ENCODE results near the gene SLC19A1.

SLC19A1 gene

DNA sequence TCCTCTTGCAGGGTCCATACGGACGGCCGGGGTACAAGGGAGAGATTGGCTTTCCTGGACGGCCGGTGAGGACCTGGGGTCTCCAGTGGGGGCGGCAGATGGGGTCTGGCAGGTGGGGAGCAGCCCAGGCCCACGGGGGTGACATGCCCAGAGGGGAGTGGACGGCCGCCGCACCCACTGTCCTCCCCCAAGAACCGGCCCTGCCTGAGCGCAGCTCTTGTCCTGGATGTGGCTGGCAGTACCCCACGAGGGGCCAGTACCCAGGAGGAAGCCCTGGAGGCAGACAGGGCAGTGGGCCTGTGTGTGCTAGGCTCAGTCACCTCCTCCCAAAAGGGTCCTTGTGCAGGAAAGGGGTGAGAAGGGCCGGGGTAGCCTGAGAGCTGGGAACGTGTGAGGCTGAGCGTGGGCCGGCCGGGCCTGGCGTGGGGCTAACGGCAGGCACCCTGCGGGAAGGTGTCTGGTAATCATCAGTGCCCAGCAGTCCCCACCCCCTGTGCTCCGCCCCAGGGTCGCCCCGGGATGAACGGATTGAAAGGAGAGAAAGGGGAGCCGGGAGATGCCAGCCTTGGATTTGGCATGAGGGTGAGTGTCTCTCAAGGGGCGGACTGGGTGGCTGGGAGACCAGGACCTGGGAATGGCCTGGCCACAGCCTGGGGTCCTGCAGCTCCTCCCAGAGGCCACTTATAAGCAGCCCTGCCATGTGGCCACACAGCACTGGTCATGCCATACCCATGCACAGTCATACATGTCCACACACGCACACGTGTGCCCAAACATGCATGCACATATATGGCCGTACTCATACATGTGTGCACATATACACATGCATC lies 47.2 kb downstream of the SLC19A1 start:
- H3K9me3 ChIP-seq (ENCODE audit: control insufficient read depth, insufficient read depth, low read length) = no peaks in the 10 kb centered on the region
- no peaks in the 10 kb centered on the region for H3K27me3 ChIP-seq (ENCODE audit: control insufficient read depth, insufficient read depth, low read length)
- no peak overlapping the region for H3K27ac ChIP-seq (ENCODE audit: low read length)
- no peak for DNase-seq (ENCODE audit: low read depth, low spot score)
- peaks cover 79% of the 10 kb centered on the region for H3K36me3 ChIP-seq (ENCODE audit: control insufficient read depth, insufficient read depth, low read length)
- WGBS (ENCODE audit: insufficient coverage, insufficient read length) = no CpG with 5 or more reads among the region's 30 CpGs
- no peak overlapping the region for H3K4me3 ChIP-seq (ENCODE audit: low read length)
- H3K4me1 ChIP-seq (ENCODE audit: control insufficient read depth, insufficient read depth, low read length) = no peaks in the 10 kb centered on the region; the same call in 1 of the 2 replicates

DNA sequence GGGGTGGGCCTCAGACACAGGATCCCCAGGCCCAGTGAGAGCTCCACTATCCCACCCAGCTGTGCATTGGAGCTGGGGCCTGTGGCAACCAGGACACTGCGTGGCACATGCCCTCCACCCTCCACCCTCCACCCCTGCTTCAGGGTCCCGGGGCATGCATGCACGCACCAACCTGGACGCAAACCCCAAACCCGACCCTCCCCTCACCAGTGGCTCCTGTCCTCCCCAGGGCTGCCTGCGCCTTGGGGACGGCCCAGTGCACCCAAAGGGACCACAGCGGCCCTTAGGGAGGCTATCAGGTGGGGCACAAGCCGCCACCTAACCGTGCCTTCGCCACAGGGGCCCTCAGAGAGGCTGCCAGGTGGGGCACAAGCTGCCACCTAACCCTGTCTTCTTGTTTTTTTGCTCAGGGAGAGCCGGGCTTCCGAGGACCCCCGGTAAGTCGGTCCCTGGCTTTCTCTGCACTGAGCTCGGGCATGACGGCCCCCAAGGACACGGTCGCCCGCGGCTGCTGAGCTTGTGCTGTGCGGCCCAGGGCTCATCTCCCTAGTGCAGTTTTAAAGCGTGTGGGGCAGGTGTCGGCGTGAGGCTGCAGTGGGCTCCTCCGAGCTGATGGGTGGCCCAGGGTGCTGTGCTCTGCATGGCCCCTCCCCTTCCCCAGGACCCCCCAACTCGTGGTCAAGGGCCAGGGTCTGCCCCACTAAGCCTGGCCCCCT lies 47.9 kb downstream of the SLC19A1 start:
- Histone ChIP-seq H3K9me3 (ENCODE audit: control insufficient read depth, insufficient read depth, low read length) (no peaks in the 10 kb centered on the region), H3K4me3 (ENCODE audit: low read length) (no peak overlapping the region), H3K4me1 (ENCODE audit: control insufficient read depth, insufficient read depth, low read length) (peaks cover 3% of the 10 kb centered on the region; the same call in 1 of the 2 replicates), H3K36me3 (ENCODE audit: control insufficient read depth, insufficient read depth, low read length) (peaks cover 75% of the 10 kb centered on the region), H3K27me3 (ENCODE audit: control insufficient read depth, insufficient read depth, low read length) (no peaks in the 10 kb centered on the region), H3K27ac (ENCODE audit: low read length) (no peak overlapping the region)
- WGBS (ENCODE audit: insufficient coverage, insufficient read length) = no CpG with 5 or more reads among the region's 27 CpGs
- no peak for DNase-seq (ENCODE audit: low read depth, low spot score)

GRCh38 chr21:45493401-45494001 lies 48.7 kb downstream of the SLC19A1 start:
- H3K36me3 ChIP-seq (ENCODE audit: control insufficient read depth, insufficient read depth, low read length) = peaks cover 67% of the 10 kb centered on the region
- no peak for DNase-seq (ENCODE audit: low read depth, low spot score)
- WGBS (ENCODE audit: insufficient coverage, insufficient read length) = no CpG with 5 or more reads among the region's 21 CpGs
- H3K4me1 ChIP-seq (ENCODE audit: control insufficient read depth, insufficient read depth, low read length) = peaks cover 5% of the 10 kb centered on the region; the same call in 1 of the 2 replicates
- no peak overlapping the region for H3K27ac ChIP-seq (ENCODE audit: low read length)
- H3K9me3 ChIP-seq (ENCODE audit: control insufficient read depth, insufficient read depth, low read length) = no peaks in the 10 kb centered on the region
- H3K4me3 ChIP-seq (ENCODE audit: low read length) = no peak overlapping the region
- H3K27me3 ChIP-seq (ENCODE audit: control insufficient read depth, insufficient read depth, low read length) = no peaks in the 10 kb centered on the region

- no peak overlapping the region for H3K4me3 ChIP-seq (ENCODE audit: low read length)
- H3K4me1 ChIP-seq (ENCODE audit: control insufficient read depth, insufficient read depth, low read length) = peaks cover 5% of the 10 kb centered on the region; the same call in 1 of the 2 replicates
- no peaks in the 10 kb centered on the region for H3K9me3 ChIP-seq (ENCODE audit: control insufficient read depth, insufficient read depth, low read length)
- H3K36me3 ChIP-seq (ENCODE audit: control insufficient read depth, insufficient read depth, low read length) = peaks cover 61% of the 10 kb centered on the region
- no peak overlapping the region for H3K27ac ChIP-seq (ENCODE audit: low read length)
- no peaks in the 10 kb centered on the region for H3K27me3 ChIP-seq (ENCODE audit: control insufficient read depth, insufficient read depth, low read length)
- no CpG with 5 or more reads among the region's 20 CpGs for WGBS (ENCODE audit: insufficient coverage, insufficient read length)
- DNase-seq (ENCODE audit: low read depth, low spot score) = no peak
Observed at GRCh38 chr21:45492765-45493164, 49.5 kb downstream of the SLC19A1 start.

DNA sequence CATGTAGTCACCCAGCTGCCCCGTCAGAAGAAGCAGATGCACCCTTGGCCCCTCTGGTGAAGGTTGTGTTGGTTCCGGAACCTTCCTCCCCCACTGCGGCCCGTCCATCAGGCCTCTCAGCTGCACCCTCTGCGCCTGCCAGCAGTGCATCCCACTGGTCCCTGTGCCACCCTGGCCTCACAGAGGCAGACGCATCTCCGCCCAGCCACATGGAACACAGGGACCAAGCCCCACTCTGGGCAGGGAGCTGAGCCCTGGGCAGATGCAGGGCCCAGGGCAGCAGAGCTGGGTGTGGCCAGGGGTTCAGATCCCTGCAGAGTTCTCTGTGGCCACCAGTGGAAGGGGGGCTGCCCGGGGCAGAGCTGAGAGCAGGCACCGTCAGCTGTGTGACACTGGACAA lies 50.6 kb downstream of the SLC19A1 start:
- Histone ChIP-seq H3K27ac (ENCODE audit: low read length) (no peak overlapping the region), H3K9me3 (ENCODE audit: control insufficient read depth, insufficient read depth, low read length) (no peaks in the 10 kb centered on the region), H3K4me1 (ENCODE audit: control insufficient read depth, insufficient read depth, low read length) (peaks cover 5% of the 10 kb centered on the region; the same call in 1 of the 2 replicates), H3K27me3 (ENCODE audit: control insufficient read depth, insufficient read depth, low read length) (no peaks in the 10 kb centered on the region), H3K4me3 (ENCODE audit: low read length) (no peak overlapping the region), H3K36me3 (ENCODE audit: control insufficient read depth, insufficient read depth, low read length) (peaks cover 54% of the 10 kb centered on the region)
- WGBS (ENCODE audit: insufficient coverage, insufficient read length) = no CpG with 5 or more reads among the region's 9 CpGs
- no peak for DNase-seq (ENCODE audit: low read depth, low spot score)

DNA sequence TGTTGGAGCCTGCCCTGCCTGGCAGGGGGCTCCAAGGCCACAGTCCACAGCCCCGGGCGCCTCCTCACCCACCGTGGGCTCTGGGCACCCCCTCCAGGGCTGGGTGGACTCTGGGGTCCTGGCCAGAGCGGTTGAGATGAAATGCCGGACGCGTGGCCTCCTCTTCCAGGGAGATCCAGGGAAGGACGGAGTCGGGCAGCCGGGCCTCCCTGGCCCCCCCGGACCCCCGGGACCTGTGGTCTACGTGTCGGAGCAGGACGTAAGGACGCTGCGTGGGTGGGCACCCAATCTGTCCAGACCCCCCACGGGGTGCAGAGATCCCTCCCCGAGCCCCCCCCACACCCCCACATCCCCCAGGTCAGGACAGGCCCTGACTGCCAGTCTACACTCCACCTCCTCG lies 51.2 kb downstream of the SLC19A1 start:
- WGBS (ENCODE audit: insufficient coverage, insufficient read length) = no CpG with 5 or more reads among the region's 20 CpGs
- Histone ChIP-seq H3K27ac (ENCODE audit: low read length) (no peak overlapping the region), H3K4me3 (ENCODE audit: low read length) (no peak overlapping the region; the same call in 1 of the 2 replicates), H3K4me1 (ENCODE audit: control insufficient read depth, insufficient read depth, low read length) (peaks cover 5% of the 10 kb centered on the region; the same call in 1 of the 2 replicates), H3K9me3 (ENCODE audit: control insufficient read depth, insufficient read depth, low read length) (no peaks in the 10 kb centered on the region), H3K27me3 (ENCODE audit: control insufficient read depth, insufficient read depth, low read length) (no peaks in the 10 kb centered on the region), H3K36me3 (ENCODE audit: control insufficient read depth, insufficient read depth, low read length) (peaks cover 49% of the 10 kb centered on the region)
- no peak for DNase-seq (ENCODE audit: low read depth, low spot score)

- Histone ChIP-seq H3K4me3 (ENCODE audit: low read length) (no peak overlapping the region), H3K36me3 (ENCODE audit: control insufficient read depth, insufficient read depth, low read length) (peaks cover 40% of the 10 kb centered on the region), H3K27ac (ENCODE audit: low read length) (no peak overlapping the region), H3K4me1 (ENCODE audit: control insufficient read depth, insufficient read depth, low read length) (peaks cover 5% of the 10 kb centered on the region; the same call in 1 of the 2 replicates), H3K27me3 (ENCODE audit: control insufficient read depth, insufficient read depth, low read length) (no peaks in the 10 kb centered on the region), H3K9me3 (ENCODE audit: control insufficient read depth, insufficient read depth, low read length) (no peaks in the 10 kb centered on the region)
- no CpG with 5 or more reads among the region's 29 CpGs for WGBS (ENCODE audit: insufficient coverage, insufficient read length)
- no peak for DNase-seq (ENCODE audit: low read depth, low spot score)
Observed at GRCh38 chr21:45490049-45490731, 52.0 kb downstream of the SLC19A1 start.

DNA sequence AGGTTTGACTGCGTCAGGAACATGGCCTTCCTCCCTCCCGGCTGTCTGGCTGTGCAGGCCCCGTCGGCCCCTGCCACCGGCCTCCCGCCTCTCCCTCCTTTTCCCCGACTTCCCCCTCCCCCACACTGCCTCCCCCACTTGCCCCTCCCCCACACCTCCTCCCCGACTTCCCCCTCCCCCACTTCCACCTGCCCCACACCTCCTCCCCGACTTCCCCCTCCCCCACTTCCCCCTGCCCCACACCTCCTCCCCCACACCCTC lies 52.6 kb downstream of the SLC19A1 start:
- Histone ChIP-seq H3K9me3 (ENCODE audit: control insufficient read depth, insufficient read depth, low read length) (no peaks in the 10 kb centered on the region), H3K4me3 (ENCODE audit: low read length) (no peak overlapping the region), H3K27me3 (ENCODE audit: control insufficient read depth, insufficient read depth, low read length) (no peaks in the 10 kb centered on the region), H3K27ac (ENCODE audit: low read length) (no peak overlapping the region), H3K36me3 (ENCODE audit: control insufficient read depth, insufficient read depth, low read length) (peaks cover 35% of the 10 kb centered on the region), H3K4me1 (ENCODE audit: control insufficient read depth, insufficient read depth, low read length) (peaks cover 5% of the 10 kb centered on the region; the same call in 1 of the 2 replicates)
- DNase-seq (ENCODE audit: low read depth, low spot score) = no peak
- WGBS (ENCODE audit: insufficient coverage, insufficient read length) = no CpG with 5 or more reads among the region's 9 CpGs

GRCh38 chr21:45488931-45489721 lies 53.1 kb downstream of the SLC19A1 start:
- Histone ChIP-seq H3K4me3 (ENCODE audit: low read length) (no peak overlapping the region), H3K9me3 (ENCODE audit: control insufficient read depth, insufficient read depth, low read length) (no peaks in the 10 kb centered on the region), H3K36me3 (ENCODE audit: control insufficient read depth, insufficient read depth, low read length) (peaks cover 35% of the 10 kb centered on the region), H3K4me1 (ENCODE audit: control insufficient read depth, insufficient read depth, low read length) (peaks cover 5% of the 10 kb centered on the region; the same call in 1 of the 2 replicates), H3K27me3 (ENCODE audit: control insufficient read depth, insufficient read depth, low read length) (no peaks in the 10 kb centered on the region), H3K27ac (ENCODE audit: low read length) (no peak overlapping the region)
- no peak for DNase-seq (ENCODE audit: low read depth, low spot score)
- no CpG with 5 or more reads among the region's 36 CpGs for WGBS (ENCODE audit: insufficient coverage, insufficient read length)
